ENCODE results near the gene FBL. TPM values are rescaled to one million over a fixed set of nuclear protein-coding genes. Genes with fewer than 3 reads are reported as not detected.

FBL gene
- total RNA-seq, 1 experiment from 2014 or later = 554 TPM

- Histone ChIP-seq H3K27ac (ENCODE audit: low read depth, low read length) (no peak overlapping the region), H3K4me3 (replicated peaks in 1 of 2; ENCODE audit: low read depth in 1 of 2, low read length in 2 of 2) (no peak overlapping the region), H4K20me1 (ENCODE audit: insufficient read depth) (no peaks in the 10 kb centered on the region; the same call in 1 of the 2 replicates), H3K4me1 (ENCODE audit: control insufficient read depth in 1 of 2, insufficient read depth in 2 of 2, low read length in 2 of 2) (no peaks in the 10 kb centered on the region), H3K4me2 (ENCODE audit: low read length) (no peak overlapping the region), H3K36me3 (ENCODE audit: control insufficient read depth in 1 of 2, insufficient read depth in 2 of 2, low read length in 2 of 2) (peaks cover 63 to 83% of the 10 kb centered on the region in 2 experiments), H2AFZ (ENCODE audit: low read depth, low read length, poor library complexity, severe bottlenecking) (no peak overlapping the region), H3K9me2 (ENCODE audit: insufficient read depth) (no peaks in the 10 kb centered on the region), H3K9ac (ENCODE audit: low read length) (no peak overlapping the region), H3K79me2 (ENCODE audit: insufficient read depth, low read length) (peaks cover 35% of the 10 kb centered on the region), H3K9me3 (ENCODE audit: control insufficient read depth in 1 of 2, insufficient read depth in 1 of 2, low read depth in 1 of 2, low read length in 2 of 2) (no peaks in the 10 kb centered on the region), H3K27me3 (ENCODE audit: insufficient read depth, low read length) (no peaks in the 10 kb centered on the region)
- no TSS peak for BruUV-seq (replicated peaks)
- intact Hi-C loops (cut with micrococcal nuclease) = no loop called here
- POLR2A ChIA-PET = no interaction called here
- RAD21 ChIA-PET (ENCODE audit: low non-redundant PET in 1 of 2, low total read pairs in 2 of 2, uncharacterized antibody in 2 of 2, unreplicated experiment in 2 of 2) = no interaction called here
- no peak for DNase-seq (ENCODE audit: low read depth, low spot score)
- CTCF ChIA-PET = no interaction called here
- TF ChIP-seq POLR2A (IDR thresholded peaks at IDR 0.05; ENCODE audit: borderline replicate concordance, extremely low read depth, insufficient read depth, insufficient read length) (no peak), JUND (IDR thresholded peaks at IDR 0.05) (no peak)
- TF ChIP-seq, protein P1, sequence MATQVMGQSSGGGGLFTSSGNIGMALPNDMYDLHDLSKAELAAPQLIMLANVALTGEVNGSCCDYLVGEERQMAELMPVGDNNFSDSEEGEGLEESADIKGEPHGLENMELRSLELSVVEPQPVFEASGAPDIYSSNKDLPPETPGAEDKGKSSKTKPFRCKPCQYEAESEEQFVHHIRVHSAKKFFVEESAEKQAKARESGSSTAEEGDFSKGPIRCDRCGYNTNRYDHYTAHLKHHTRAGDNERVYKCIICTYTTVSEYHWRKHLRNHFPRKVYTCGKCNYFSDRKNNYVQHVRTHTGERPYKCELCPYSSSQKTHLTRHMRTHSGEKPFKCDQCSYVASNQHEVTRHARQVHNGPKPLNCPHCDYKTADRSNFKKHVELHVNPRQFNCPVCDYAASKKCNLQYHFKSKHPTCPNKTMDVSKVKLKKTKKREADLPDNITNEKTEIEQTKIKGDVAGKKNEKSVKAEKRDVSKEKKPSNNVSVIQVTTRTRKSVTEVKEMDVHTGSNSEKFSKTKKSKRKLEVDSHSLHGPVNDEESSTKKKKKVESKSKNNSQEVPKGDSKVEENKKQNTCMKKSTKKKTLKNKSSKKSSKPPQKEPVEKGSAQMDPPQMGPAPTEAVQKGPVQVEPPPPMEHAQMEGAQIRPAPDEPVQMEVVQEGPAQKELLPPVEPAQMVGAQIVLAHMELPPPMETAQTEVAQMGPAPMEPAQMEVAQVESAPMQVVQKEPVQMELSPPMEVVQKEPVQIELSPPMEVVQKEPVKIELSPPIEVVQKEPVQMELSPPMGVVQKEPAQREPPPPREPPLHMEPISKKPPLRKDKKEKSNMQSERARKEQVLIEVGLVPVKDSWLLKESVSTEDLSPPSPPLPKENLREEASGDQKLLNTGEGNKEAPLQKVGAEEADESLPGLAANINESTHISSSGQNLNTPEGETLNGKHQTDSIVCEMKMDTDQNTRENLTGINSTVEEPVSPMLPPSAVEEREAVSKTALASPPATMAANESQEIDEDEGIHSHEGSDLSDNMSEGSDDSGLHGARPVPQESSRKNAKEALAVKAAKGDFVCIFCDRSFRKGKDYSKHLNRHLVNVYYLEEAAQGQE (IDR thresholded peaks at IDR 0.05; ENCODE audit: low read depth) = no peak
- no peak for ATAC-seq
Observed at GRCh38 chr19:39834287-39834841, 11.8 kb downstream of the FBL start.

DNA sequence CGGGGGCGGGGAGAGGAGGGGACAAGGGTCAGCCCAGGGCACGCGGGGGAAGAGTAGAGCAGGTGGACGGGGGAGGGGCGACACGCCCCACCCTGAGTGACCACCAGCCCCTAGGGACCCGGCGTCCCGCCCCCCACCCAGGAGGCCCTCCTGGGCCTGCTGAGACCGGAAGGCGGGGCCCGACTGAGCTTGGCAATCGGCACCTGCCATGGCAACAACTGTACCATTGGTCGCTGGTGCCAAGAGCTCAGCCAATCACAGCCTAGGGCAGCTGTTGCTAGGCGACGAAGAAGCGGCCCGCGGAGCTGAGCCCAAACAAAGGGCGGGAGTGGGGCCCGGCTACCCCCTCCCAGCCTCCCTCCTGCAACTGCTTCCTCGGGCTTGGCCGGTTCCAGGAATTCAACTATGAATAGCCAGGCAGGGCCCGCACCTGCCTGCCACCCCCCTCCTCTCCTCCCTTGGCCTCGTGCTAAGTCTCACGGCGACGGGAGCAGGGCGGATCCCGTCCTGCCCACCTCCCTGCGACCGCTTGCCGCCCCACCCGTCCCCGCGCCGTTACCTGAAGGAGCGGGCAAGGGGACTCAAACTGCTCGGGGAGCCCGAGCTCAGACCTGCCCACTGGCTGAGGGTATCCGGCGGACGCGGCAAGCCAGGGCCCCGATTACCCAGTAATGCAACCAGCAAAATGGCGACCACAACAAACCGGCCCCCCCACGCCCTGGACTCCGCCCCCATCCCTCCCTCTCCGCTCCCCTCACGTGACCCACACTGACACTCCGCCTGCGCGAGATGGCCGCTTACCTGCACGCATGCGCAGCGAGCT lies 12.5 kb downstream of the FBL start, which contains the start of gene DYRK1B:
TSS of gene DYRK1B (minus strand) at position 699 of the 823 bp plus-strand sequence. CDS start 2,295 bp downstream, outside the sequence.
- ChIA-PET POLR2A (no interaction called here), RAD21 (ENCODE audit: low non-redundant PET in 1 of 2, low total read pairs in 2 of 2, uncharacterized antibody in 2 of 2, unreplicated experiment in 2 of 2) (no interaction called here), CTCF (no interaction called here)
- intact Hi-C loops (cut with micrococcal nuclease) = no loop called here
- Histone ChIP-seq H3K9me2 (ENCODE audit: insufficient read depth) (no peaks in the 10 kb centered on the region), H3K9me3 (ENCODE audit: control insufficient read depth in 1 of 2, insufficient read depth in 1 of 2, low read depth in 1 of 2, low read length in 2 of 2) (no peaks in the 10 kb centered on the region), H3K36me3 (ENCODE audit: control insufficient read depth in 1 of 2, insufficient read depth in 2 of 2, low read length in 2 of 2) (peaks cover 56 to 81% of the 10 kb centered on the region in 2 experiments), H4K20me1 (ENCODE audit: insufficient read depth) (no peaks in the 10 kb centered on the region; the same call in 1 of the 2 replicates), H3K4me1 (ENCODE audit: control insufficient read depth in 1 of 2, insufficient read depth in 2 of 2, low read length in 2 of 2) (no peaks in the 10 kb centered on the region), H3K9ac (ENCODE audit: low read length) (no peak within 1 kb of the TSS), H3K27ac (ENCODE audit: low read depth, low read length) (no peak within 1 kb of the TSS), H2AFZ (ENCODE audit: low read depth, low read length, poor library complexity, severe bottlenecking) (no peak within 1 kb of the TSS), H3K79me2 (ENCODE audit: insufficient read depth, low read length) (peaks cover 28% of the 10 kb centered on the region), H3K27me3 (ENCODE audit: insufficient read depth, low read length) (no peaks in the 10 kb centered on the region), H3K4me3 (replicated peaks in 1 of 2; ENCODE audit: low read depth in 1 of 2, low read length in 2 of 2) (no peak within 1 kb of the TSS), H3K4me2 (ENCODE audit: low read length) (no peak within 1 kb of the TSS)
- ATAC-seq = peak; percentile 81
- DNase-seq (ENCODE audit: low read depth, low spot score) = no peak
- BruUV-seq (replicated peaks) = no TSS peak
- TF ChIP-seq SIN3A (IDR thresholded peaks at IDR 0.05; ENCODE audit: low read depth) = no peak
- no peak for TF ChIP-seq CEBPB (IDR thresholded peaks at IDR 0.05; ENCODE audit: low read depth)

All from HCT116 (cell line).